GM12873 (cell line): ENCODE results near the gene PTPN14.

ENCODE experiments used
- CTCF ChIP-seq: IDR thresholded peaks from 2 replicates; pipeline ENCODE4 v1.5.1; 2012; ENCODE audit warnings: low read depth, mild to moderate bottlenecking, moderate library complexity, low read length, control low read depth; ENCODE audit not compliant: insufficient read depth; ENCODE audit errors: missing control alignments

The PTPN14 gene

GRCh38 chr1:214360525-214361164 lies 190.8 kb downstream of the PTPN14 start:
- TF ChIP-seq CTCF = no peak

GRCh38 chr1:214360116-214360515 lies 191.3 kb downstream of the PTPN14 start:
- TF ChIP-seq CTCF = no peak

- no peak for TF ChIP-seq CTCF
Observed at GRCh38 chr1:214354440-214355148, 196.8 kb downstream of the PTPN14 start.

GRCh38 chr1:214352838-214353237 lies 198.6 kb downstream of the PTPN14 start:
- TF ChIP-seq CTCF = no peak

- TF ChIP-seq CTCF = no peak
Observed at GRCh38 chr1:214351551-214352277, 199.7 kb downstream of the PTPN14 start.

- TF ChIP-seq CTCF = no peak
Observed at GRCh38 chr1:214349781-214350180, 201.6 kb downstream of the PTPN14 start.

- TF ChIP-seq CTCF = no peak
Observed at GRCh38 chr1:214349008-214349407, 202.4 kb downstream of the PTPN14 start.
